ENCODE results near the gene GPC4.
"Not testable (repeated sequence)": the region's sequence is repeated elsewhere in the genome, so short reads cannot be mapped to it uniquely, and the experiment has no call there.

Gene GPC4

DNA sequence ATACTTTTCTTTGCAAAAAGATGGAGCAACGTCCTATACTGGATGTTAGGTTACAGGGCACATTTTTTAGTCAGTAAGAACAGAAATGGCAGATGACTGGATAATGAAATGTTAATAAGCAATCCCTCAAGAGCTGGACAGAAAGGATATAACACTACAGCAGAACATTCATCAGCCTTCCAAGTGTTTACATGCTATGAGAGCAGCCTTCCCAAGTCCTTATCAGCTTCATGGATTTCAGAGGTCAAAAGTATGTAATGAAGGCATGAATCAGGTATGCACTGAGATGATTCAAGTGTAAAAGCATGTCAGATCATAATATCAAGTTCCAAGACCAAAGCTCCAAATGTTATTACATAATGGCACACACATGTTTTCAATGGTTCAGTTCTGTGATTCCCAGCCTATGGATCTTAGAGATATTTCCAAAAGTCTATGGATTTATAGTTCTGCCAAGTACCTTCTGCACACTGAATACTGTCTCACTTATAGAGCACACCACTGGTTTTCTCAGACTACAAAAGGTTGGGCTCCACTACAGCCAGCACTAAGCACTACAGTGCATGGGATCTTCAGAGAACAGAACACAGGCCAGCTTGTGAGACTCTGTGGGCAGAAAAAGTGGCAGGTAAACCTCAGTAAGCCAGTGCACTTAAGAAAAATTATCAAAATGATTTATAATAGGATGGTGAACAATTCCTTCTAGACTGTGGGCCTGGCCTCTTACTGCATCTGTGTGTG, 49.2 kb downstream of the GPC4 start:
- no peak for DNase-seq (ENCODE audit: low spot score)

DNA sequence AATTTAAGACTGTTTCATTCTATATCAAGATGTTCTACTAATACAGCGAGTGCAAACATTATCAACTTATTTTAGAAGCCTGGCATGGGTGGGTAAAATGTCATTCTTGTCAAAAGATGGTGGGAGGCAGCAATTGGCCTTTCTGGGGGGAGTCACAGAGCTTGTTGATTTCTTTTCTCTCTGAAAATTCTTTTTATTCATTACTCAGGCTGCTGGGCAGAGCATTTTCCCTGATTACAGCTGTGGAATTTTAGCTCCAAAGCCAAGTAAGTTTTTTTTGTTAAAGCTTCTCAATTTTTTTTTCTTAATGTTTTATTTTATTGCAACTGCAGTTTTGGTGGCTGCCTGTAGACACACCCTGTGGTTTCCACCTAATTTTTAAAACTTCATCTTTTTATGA, 50.4 kb downstream of the GPC4 start:
- DNase-seq (ENCODE audit: low spot score) = no peak

DNA sequence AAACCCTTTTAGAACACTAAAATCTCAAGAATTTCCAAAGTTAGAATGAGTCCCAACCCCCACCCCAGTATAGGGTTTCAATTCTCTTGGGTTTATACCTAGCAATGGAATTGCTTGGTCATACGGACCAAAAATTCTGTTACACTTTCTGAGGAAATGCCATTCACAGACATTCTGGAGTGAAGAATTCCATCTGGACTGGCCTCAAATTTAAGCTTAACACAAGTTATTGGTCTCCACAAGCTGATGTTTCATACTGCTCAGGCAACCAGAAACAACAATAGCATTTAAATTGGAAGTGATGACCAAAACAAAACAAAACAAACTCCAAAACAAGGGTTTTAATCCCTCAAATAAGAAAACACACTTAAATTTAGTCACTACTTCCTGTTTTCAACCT, 51.1 kb downstream of the GPC4 start:
- DNase-seq (ENCODE audit: low spot score) = no peak

DNA sequence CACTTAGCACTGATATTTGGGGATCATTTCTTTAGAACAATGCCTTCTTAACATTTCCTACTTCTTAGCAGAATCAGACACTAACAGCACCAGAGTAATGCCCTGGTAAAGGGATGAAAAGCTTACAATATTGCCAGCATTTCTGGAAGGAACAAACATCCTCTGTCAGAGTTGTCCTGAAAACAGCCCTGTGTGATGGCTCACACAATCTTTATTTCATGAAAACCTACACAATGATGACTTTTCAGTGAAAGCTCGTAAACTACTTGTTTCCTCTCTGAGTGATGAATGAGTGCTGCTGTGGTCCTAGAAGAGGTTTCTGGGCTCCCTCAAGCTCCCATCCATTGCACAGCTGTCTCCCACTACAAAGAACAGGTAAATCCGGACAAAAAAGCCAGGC, 52.8 kb downstream of the GPC4 start:
- DNase-seq (ENCODE audit: low spot score) = no peak

DNA sequence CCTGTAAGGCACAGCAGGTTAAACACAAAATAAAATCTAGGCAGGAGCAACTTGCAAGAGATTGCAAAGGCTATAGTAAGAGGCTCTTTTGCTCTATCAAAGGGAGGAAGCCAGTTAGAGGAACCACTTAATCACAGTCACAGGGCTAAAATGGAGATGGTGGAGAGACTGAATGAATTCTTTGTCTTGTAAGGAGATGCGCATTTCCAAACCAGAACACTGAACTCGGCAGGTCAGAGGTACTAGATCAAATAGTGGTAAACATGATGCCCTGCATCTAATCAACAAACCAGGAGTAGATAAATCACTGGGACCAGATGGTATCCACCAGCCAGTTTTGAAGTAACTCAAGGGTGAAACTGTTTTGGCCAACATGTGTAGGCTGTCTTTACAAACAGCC, 55.8 kb downstream of the GPC4 start:
- no peak for DNase-seq (ENCODE audit: low spot score)

DNA sequence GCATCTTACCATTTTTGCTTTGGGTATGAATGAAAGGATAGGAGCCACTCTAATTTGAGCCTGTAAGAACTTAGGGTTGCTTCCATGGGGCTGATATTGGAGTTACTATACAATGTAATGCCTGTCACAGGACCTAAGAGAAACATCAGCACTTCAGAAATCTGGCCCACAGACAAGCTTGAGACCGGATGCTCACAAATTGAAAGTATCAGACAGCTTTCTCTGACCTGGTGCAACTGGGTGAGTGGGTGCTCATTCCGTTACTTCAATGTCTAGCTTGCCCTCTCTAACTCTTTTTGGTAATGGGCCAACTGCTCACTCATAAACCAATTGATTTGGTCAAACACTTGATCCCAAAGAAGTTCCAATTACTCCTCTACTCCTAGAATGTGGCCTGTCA, 62.1 kb downstream of the GPC4 start:
- no peak for DNase-seq (ENCODE audit: low spot score)

DNA sequence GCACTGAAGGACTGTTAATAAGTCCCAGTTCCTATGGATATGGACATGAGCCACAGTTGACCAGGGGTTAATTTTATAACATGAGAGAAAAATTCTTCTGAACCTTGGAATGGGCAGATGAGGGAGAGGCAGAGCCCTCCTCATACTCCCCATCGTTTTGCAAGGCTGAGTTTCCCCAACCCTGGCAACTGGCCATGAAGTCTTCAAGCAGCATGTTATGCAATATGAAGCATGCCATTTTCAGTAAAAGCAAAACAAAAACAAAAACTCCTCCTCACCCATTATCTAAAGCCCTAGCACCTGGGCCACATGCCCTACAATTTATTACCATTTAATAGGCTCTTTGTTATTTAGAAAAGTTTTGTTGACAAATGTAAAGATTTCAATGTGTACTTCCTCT, 64.5 kb downstream of the GPC4 start:
- DNase-seq (ENCODE audit: low spot score) = peak; percentile 1

DNA sequence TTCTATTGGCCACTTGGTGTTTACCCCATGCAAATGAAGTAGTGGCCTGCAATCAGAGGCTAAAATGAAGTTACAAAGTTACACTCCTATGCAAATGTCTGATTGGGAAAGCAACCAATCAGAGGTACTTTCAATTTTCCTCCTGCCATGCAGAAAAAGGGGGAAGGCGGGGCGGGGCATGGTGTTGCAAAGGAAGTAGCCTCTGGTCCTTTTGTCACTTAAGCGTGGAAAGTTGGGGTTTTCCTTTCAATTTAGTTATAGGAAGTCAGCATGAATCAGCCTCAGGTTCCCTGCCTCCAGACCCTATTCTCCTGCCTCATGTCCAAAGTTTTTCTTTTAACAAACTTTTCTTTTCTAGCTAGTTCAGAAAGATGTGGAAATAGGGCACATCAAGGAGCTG, 69.3 kb downstream of the GPC4 start:
- DNase-seq (ENCODE audit: low spot score) = no peak

DNA sequence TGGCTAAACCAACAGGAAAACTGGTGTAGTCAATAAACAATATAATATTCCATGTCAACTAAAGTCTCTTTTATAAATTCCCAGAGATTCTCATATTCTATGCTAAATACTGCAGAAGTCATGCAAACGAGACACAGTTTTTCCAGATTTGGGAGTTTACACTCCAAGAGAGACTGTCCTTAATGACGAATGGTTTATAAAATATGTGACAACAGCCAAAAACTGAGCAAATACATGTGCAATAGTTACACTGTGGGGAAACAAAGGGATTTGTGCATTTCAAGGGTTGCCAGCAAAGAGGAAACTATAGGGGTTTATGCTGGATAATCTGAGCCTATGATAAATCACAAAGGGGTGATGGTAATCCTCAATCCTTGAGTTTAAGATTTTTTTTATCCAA, 75.7 kb downstream of the GPC4 start:
- DNase-seq (ENCODE audit: low spot score) = no peak

DNA sequence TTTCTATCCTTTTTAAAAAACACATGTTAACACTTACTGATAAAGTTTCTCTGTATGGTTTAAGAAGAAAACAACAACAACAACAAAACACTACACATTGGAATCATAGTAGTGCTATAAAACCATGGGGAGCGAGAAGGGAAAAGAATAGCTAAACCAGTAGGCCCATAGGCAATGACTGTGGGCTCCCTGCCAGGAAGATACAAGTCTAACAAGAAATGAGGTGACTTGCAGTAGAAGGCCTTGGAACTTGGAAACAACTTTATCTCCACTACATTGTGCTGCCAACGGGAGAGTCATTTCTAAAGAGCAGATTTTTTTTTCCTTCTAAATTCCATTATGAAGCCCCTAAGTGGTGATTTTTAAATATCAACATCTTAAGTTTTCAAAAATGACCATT, 78.0 kb downstream of the GPC4 start:
- no peak for DNase-seq (ENCODE audit: low spot score)

DNA sequence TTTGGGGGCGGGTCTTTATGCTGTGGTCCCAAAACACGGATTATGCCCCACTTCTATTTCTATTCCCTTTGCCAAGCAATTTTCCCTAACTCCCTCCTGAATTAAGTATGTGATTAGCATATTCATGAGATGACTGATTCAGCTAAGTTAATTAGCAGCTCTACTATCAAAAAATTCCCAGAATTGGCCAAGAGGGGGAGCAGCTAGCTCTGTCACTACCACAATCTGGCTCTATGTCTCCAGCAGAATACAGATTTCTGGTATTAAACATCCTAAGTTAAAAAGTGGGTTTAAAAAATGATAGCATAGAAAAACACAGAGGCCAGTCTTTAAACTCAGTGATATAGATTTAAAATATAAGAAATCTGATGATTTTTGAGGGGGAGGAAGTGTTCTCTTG, 80.3 kb downstream of the GPC4 start:
- DNase-seq (ENCODE audit: low spot score) = peak; percentile 2

DNA sequence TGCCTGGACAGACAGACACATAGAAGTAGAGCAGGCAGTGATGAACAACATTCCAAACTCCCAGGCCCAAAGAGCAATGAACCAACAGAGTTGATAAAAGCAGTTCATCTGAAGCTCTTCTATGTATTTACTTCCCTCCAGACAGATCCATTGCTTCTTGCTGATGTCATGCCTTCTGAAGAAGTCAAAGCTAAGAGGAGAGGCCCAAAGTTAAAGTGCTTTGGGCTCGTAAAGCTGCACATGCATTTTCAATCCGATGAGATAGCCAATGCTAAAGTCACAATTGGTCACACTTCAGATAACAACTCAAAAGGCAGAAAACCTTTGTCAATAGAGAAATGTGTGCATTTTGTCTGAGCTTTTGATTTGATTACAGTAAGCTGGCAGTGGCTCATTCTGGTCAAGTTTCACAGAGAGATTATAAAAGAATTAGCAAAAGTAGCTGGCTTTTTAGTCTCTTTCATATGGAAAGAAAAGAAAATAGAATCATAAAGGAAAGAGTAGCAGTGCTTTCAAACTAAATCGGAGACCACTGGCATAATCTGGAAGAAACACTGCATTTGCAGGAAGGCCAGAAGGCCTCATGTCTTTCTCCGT, 82.0 kb downstream of the GPC4 start:
- DNase-seq (ENCODE audit: low spot score) = no peak

DNA sequence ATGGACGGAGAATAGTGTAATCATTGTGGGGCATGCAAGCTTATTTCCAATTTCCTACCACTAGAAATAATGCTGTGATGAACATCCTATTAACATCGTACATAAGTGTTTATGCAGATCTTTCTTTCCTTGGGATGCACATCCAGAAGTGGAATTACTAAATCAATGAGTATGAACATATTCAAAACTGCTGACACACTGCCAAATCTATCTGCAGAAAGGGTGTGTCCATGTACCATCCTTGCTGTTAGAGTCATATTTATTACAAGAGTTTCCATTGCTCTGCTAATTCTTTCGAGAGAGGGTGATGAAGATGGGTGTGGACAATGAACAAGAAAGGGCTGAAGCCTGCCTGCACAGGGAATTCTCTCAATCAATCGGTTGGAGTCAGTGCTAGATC, 82.6 kb downstream of the GPC4 start:
- no peak for DNase-seq (ENCODE audit: low spot score)

DNA sequence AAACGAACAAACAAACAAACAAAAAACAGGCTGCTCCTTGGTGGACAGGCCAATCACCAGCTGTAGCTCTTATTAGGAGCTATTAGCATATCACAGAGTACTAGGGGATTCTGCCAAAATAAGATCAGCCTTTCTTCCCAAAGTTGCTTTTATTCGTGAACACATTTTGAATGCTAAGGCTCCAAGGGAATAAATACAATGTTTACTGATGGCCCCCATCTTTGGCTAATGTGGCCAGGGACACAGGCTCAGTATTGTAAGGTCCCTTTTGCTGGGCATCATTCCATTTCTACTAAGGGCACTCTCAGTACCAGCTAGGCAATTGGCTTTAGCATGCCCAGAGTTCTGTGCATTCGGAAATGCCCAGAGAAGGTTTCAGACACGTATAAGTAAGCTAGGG, 84.3 kb downstream of the GPC4 start:
- DNase-seq (ENCODE audit: low spot score) = no peak

DNA sequence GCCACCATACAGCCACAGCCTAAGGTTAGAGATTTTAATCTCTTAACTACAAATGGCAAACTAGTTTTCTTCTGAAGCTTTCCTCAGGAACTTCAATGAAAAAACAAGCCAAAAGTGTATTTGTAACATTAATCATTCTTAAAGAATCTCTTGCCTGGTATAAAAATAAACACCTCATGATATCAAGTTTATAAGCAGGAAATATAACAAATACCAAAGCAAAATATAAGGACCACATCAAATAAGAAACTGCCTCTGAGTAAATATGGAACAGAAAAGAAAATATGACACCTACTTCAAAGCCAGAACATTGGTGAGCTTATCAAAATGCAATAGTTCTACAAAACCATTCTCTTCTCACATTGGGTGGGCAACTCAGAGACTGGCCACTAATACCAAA, 89.9 kb downstream of the GPC4 start:
- DNase-seq (ENCODE audit: low spot score) = no peak

DNA sequence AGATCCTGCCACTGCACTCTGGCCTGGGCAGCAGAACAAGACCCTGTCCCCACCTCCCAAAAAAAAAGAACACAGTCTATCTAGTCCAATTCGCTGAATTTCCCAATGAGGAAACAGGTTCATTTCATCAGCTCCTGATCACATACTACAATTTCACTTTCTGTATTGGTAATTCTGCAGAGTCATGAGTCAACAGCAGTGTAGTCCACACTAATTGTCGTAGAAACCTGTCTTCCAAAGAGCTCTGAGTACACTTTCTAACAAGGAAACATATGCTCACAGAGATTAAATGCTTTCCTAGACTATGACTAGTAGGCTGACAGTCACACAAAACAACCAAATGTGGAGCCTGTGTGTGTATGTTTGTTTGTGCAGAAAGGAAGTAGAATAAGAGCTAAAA, 91.9 kb downstream of the GPC4 start:
- DNase-seq (ENCODE audit: low spot score) = no peak

DNA sequence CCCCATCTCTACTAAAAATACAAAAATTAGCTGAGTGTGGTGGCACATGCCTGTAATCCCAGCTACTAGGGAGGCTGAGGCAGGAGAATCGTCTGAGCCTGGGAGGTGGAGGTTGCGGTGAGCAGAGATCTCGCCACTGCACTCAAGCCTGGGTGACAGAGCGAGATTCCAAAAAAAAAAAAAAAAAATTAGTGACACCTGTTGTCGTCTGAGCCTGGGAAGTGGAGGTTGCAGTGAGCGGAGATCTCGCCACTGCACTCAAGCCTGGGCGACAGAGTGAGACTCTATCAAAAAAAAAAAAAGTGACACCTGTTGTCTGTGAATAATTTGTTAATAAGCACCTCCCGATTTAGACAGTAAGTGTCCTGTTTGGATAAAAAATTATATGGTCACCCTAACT, 93.0 kb downstream of the GPC4 start:
- not testable (repeated sequence) for DNase-seq (ENCODE audit: low spot score)

DNA sequence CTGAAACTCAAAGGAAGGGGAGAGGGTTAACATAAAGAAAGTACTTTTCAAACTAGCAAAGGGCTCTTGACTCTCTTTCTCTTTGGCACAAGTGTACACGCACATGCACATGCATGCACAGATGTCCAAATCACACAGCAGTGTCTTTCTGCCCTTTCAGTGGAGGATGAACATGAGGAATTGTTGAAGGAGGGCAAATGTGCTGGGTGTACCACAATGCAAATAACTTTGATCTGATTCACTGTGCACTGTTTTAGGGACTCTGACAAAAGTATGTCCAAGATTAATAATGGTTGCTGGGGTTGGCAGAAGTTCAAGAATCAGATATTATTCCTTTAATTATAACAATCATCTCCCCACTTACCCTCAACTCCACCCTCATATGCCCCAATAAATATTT, 93.8 kb downstream of the GPC4 start:
- no peak for DNase-seq (ENCODE audit: low spot score)

DNA sequence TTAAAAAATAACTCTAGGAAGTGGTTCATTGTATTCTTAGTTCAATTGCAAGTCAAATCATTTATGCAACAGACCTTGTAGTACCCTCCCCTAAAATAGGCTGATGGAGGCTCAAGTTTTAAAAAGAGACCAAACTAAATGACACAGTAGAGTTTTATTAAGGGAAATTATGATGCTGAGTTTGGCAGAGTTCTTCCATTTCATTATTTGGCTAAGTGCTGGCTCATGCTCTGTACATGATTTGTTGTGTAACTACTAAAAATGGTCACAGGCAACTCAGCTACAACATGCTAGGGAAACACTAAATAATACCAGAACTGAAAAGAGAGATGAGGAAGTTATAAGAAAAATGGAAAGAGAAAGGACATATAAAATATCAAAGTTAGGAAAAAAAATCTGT, 101.0 kb downstream of the GPC4 start:
- DNase-seq (ENCODE audit: low spot score) = no peak

DNA sequence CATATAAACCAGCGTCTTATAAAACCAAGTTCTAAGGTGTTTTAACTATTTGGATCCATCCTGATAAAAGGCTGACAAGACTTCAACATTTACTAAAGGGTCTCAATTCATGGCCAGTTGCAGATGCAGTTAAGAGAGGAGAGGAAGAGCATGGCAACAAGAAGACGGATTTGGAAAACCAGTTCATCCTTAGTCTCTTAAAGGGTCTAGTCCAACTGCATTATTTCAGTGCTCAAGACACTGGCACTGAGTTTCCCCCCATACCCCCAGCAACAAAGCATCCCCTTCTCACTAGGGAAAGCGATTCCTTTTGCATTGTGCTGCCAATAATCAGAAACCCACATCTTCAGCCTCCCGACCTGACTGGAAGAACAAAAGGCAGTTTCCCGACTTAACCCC, 106.8 kb downstream of the GPC4 start:
- DNase-seq (ENCODE audit: low spot score) = no peak

DNA sequence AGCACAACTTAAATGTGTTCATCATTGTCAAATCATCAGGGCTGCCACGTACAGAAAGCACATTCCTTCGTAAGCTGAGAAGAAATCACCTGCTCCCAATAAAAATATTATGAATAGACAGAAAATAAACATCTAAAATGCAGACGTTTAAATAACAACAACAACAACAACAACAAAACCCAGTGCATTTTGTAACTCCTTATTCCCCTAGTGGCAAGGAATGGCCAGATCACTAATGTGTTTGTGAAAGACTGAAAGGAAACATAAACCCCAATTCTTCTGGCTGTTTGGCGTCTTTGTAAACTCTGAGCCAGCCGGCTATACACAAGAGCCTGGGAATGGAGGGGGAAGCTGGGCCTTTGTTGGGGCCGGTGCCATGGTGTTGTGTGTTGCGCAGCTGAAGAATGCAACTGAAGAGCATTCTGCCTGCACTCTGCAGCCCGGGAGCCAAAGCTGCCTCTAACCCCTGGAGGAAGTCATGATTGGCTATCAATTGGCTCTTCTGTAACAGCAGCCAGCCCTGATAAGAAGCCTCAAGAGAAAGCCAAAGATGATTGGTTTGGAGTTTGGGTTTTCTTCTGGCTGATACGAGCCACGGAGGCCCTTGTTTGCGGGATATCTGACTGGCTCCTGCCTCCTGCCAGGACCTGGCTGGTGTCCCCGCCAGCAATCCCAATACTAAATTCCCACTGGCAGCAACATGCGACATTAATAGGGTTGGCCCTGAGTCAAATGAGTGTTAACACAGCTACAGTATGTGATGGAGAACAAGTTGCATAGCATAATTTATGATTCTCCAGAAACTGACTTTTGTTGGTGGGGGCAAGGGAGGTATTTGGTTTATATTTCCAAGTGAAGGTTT, 107.4 kb downstream of the GPC4 start:
- no peak for DNase-seq (ENCODE audit: low spot score)

DNA sequence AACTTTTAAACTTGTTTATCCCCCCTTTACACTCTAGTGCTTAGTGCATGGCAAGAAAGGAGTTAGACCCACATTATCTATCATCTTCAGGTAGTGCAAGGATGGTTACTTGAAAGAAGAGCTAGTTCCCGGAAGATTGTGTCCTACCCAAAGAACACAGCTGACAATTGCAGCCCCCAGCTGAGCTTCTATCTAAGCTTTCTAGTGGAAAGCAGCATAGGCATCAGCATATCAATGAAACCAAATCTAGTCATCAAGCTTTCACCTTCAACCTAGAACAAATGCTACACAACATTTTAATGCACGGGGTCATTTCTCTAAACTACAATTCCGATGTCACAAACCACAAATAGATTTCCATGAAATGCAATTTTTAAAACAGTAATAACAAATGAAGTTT, 108.2 kb downstream of the GPC4 start:
- DNase-seq (ENCODE audit: low spot score) = no peak

DNA sequence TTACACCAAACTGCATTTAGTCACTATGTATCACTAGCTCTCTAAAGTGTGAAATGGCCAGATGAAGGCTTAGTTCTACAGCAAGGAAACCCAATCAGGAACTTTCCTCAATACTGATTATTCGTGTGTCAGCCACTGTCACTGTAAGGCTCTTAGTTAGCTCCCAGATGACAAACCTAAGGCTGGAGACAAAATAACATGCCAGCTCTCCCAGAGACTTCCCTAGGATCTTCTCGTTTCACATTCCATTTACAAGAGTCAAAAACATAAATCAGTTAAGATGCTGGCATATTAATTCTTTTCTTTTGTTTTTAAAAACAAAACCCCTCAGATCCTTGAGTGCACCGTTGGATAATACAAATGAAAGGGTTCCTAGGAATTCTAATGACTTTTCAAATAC, 109.0 kb downstream of the GPC4 start:
- DNase-seq (ENCODE audit: low spot score) = no peak
